ENCODE data around the gene KAT14. TPM values are rescaled to one million over a fixed set of nuclear protein-coding genes. Genes with fewer than 3 reads are reported as not detected.
"Not testable (repeated sequence)": the region's sequence is repeated elsewhere in the genome, so short reads cannot be mapped to it uniquely, and the experiment has no call there.

Gene KAT14
- polyA plus RNA-seq, 3 donors = 27.5 to 34.3 (median 31.8) TPM

DNA sequence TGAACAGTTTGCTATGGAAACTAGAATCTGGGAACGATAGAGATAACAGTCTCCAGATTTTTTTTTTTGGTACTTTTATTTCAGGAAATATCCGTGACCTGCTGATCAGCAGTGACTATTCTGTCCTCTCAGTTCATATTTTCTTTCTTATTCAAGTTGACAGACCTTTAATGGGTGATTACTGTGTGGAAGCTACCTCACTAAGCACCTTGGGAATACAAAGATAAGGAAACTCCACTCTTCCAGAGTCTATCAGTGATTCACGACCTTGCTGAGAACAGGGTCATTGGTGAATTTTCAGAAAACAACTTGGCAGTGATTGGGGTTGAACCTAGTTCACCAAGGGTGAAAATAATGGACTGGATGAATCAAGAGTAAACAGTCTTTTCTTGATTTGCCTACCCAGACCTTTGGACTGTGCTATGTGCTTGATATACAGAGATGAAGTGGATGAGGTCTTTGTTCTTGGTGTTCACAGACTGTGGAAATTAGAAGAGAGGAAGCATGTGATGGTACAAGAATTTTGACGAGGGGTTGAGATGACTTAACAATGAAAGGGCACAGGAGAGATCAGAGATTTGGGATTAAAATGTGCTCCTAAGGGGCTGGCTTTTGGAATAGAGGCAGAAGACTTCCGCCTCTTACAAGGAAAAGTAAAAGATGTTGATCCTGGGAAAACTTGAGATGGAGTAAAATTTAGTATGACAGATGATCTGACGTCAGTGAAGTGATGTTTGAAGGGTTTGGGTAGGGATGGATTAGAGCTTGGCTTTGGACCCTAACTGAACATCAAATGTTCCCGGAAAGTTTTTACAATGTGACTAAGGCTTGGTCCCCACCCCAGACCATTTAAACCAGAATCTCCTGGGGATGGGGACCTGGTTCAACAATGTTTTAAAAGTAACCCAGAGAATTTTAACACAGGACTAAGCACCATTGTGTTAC lies 1.2 kb downstream of the KAT14 start:
- DNase-seq (ENCODE audit: extremely low read depth in 1 of 11, low read depth in 9 of 11, low spot score in 4 of 11) = no peak

DNA sequence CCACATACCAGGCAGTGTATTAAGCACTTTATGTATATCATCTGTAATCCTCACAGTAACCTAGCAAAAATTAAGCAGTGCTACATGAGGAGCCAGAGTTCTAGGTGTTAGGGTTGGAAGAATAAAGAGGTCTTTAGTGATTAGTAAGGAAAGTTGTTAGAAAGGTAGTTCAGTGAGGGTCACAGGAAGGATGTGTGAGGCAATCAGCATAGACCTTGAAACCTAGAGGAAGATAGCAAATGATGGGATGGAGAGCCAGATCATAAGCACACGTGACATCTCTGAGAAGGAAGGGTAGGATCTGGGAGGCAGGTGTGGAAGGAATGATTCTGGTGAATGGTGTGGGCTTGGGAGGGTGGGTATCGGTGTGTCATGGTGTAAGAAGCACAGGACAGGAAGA lies 2.2 kb downstream of the KAT14 start:
- no peak for DNase-seq (ENCODE audit: extremely low read depth in 1 of 11, low read depth in 9 of 11, low spot score in 4 of 11)

DNA sequence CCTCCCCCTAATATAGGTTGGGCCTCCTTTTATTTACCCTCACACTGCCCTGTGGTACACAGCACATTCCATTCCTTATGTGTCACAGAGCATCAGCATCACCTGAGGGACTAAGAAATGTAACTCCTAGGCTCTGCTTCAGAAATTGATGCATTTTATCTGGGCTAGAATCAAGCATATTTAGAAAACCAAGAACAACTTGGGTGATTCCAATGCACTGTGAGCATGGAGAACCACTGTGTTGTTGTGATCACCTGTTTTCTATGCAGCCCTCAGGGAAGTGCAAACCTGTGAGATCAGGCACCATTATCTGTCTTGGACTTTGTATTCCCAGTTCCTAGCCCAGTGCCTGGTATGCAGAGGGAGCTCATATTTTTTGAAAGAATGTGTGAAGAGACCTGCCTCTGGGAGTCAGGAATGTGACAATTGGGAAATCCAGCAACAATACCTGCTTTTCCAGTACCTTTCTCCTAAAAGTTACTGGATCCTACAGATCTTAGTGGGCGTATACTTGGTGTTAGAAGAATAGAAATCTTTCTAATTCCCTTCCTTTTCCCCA lies 7.0 kb downstream of the KAT14 start:
- no peak for DNase-seq (ENCODE audit: extremely low read depth in 1 of 11, low read depth in 9 of 11, low spot score in 4 of 11)

DNA sequence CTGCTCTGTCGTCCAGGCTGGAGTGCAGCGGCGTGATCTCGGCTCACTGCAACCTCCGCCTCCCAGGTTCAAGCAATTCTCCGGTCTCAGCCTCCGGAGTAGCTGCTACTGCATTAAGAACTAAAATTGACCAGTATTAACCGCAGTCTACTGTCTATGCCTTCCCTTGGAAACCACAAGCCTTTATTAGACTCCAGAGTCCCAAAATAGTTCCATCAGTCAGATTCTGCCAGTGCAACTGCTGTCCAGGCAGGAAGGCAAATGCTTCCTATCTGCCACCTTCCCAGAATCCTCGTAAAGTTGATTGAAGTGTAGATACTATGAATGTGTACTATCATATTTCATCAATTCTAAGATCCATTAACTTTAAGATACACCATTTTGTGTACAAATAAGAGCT lies 16.7 kb downstream of the KAT14 start:
- DNase-seq (ENCODE audit: extremely low read depth in 1 of 11, low read depth in 9 of 11, low spot score in 4 of 11) = no peak

DNA sequence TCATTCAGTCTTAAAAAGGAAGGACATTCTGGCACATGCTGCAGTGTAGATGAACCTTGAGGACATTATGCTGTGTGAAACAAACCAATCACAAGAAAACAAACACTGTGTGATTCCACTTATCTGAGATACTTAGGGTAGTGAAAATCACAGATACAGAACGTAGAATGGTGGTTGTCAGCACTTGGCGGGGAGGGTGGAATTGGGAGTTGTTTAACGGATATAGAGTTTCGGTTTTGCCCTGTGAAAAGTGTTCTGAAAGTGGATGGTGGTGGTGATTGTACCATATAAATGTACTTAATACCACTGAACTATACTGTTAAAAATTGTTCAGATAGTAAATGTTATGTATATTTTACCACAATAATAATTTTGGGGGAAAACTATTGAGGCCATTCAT lies 18.4 kb downstream of the KAT14 start:
- DNase-seq (ENCODE audit: extremely low read depth in 1 of 11, low read depth in 9 of 11, low spot score in 4 of 11) = no peak

DNA sequence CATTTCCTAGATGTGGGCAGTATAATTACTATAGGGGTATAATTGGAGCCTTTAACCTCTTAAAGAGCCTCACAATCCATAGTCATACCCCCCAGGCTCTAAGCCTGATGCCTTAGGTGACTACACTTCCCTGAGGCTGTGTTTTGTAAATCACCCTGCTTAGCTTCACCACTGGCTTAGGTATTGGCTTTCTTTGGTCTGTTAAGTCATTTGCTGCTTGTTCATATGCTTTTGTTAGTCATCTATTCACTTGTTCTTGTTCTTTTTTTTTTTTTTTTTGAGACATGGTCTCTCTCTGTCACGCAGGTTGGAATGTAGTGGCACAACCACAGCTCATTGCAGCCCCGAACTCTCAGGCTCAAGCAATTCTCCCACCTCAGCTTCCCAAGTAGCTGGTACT lies 26.7 kb downstream of the KAT14 start:
- DNase-seq (ENCODE audit: extremely low read depth in 1 of 11, low read depth in 9 of 11, low spot score in 4 of 11) = no peak

DNA sequence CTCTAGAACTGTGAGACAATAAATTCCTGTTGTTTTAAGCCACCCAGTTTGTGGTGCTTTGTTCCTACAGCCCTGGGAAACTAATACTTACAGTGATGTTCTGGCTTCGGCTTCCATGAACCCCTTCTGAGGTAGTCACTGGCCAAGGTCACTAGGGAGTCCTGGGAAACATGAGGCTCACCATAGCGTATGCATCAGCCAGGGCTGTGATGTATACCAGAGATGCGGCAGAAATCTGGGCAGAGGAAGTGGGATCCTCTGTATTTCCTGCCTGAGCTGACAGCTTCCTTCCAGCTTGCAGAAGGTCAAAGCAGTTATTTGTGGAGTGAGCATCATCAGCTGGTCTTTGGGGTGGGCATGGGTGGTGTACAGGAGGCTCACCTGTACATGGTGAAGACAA lies 27.9 kb downstream of the KAT14 start:
- no peak for DNase-seq (ENCODE audit: extremely low read depth in 1 of 11, low read depth in 9 of 11, low spot score in 4 of 11)

DNA sequence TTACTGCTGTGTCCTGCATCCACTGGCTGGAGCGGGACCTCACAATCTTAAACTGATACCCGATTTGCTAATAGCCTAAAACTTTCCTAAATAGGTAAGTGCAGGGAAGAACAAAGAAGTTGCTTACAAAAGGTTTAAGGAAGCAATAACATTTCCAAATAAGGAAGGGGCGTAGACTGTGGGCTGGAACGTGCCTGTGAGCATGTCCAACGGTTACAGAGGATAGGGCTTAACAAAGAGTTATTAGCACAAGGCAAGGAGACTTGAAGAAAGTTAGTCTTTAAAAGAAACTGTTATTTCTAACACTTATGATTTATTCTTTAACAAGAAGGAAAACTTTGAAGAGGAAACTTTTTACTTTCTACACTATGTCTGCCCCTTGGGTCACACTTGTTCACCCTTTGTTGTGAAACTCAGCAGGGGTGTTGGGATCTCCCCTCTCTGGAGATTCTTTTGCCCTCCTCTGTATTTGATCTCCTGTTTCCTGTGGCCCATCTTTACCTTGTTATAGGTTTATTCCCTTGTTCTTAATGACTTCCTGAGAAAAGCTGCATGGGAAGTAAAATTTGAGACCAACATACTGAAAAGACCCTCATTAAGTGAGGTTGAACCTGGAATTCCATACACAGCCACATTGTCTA lies 28.7 kb downstream of the KAT14 start:
- no peak for DNase-seq (ENCODE audit: extremely low read depth in 1 of 11, low read depth in 9 of 11, low spot score in 4 of 11)

DNA sequence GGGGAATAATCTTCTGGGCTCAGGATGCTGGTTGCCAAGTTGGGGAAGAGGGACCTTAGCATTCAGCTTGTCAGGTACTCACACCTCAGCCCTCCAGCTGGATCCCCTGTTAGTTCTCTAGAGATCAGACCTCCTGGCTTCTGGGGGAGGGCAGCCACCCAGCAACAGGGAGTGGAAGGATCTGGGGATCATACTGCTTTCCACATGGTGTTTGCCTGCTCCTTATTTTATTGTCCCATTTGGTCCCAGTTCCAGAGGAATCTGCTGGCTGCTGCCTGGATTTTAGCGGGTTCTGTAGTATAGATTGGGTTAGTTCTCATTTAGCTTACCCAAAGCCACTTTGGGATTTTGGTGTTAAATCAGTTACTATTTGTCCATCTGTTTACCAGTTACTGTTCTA lies 29.3 kb downstream of the KAT14 start:
- no peak for DNase-seq (ENCODE audit: extremely low read depth in 1 of 11, low read depth in 9 of 11, low spot score in 4 of 11)

DNA sequence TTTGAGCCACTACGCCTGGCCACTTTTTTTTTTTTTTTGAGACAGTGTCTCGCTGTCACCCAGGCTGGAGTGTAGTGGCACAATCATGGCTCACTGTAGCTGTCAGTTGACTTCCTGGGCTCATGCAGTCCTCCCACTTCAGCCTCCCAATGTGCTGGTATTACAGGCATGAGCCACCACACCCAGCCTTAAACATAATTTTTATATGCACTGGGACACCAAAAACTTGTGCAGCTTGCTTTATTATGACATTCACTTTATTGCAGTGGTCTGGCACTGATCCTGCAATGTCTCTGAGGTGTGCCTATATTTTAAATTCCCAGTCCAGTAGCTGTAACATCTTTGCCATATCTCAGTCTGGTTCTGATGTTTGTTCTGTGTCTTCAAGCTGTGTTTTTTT lies 34.7 kb downstream of the KAT14 start:
- no peak for DNase-seq (ENCODE audit: extremely low read depth in 1 of 11, low read depth in 9 of 11, low spot score in 4 of 11)

DNA sequence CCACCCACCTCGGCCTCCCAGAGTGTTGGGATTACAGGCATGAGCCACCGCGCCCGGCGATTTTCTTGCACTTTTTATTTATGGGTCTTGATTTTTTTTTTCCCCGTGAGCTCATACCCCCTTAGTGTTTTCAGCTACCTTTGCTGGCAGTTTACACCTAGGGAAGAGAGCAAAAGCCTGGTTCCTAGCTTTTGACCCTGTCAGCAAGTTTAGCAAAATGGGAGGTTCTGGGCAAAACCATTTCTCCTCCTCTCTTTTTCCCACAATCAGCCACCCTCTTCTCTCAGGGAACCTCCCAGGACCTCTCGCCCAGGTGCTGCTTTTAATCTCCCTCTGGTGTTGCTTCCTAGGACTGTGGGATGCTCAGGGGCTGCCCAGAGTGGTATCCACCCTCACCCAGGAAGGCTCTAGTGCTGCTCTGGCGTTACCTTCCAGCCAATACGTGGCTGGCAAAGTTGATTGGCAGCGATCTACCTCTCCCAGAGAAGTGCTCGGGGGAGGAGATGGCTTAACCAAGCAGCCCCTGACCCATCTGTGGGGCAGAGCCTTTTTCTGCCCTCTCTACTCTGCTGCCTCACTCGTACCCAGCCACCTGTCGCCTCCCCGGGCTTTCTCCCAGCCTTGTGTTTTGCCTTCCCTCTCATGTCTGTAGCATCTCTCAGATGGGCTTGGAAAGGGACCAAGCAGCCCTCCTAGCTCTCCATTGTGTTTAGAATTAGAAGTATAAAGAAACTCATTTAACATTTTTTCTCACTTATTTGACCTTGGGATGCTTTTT lies 37.4 kb downstream of the KAT14 start:
- no peak for DNase-seq (ENCODE audit: extremely low read depth in 1 of 11, low read depth in 9 of 11, low spot score in 4 of 11)

DNA sequence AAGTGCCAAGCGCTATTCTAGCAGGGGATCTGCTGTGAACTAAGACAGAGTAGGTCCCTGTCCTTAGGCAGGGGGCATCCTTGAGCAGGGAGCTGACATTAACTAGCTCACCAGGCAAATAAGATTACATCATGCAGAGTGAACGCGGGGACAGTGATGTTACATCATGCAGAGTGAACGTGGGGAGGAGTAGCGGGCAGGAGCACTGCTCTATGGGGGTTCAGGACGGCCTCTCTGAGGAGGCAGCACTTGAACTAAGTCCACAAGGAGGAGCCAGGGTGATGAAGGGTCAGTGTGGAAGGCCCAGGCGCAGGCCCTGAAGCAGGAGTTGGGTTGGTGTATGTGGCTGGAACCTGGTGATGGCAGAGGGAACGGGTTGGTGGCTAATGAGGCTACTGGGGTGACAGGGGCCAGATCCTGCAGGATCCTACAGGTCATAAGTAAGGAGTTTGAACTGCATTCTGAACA lies 38.7 kb downstream of the KAT14 start:
- DNase-seq (ENCODE audit: extremely low read depth in 1 of 11, low read depth in 9 of 11, low spot score in 4 of 11) = no peak

DNA sequence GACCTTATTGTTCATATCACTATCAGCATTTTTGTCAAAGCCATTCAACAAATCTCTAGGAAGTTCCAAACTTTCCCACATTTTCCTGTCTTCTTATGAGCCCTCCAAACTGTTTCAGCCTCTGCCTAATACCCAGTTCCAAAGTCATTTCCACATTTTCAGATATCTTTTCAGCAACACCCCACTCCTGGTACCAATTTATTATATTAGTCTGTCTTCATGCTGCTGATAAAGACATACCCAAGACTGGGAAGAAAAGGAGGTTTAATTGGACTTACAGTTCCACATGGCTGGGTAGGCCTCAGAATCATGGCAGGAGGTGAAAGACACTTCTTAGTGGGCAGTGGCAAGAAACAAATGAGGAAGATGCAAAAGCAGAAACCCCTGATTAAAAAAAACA lies 42.7 kb downstream of the KAT14 start:
- not testable (repeated sequence) for DNase-seq (ENCODE audit: extremely low read depth in 1 of 11, low read depth in 9 of 11, low spot score in 4 of 11)

DNA sequence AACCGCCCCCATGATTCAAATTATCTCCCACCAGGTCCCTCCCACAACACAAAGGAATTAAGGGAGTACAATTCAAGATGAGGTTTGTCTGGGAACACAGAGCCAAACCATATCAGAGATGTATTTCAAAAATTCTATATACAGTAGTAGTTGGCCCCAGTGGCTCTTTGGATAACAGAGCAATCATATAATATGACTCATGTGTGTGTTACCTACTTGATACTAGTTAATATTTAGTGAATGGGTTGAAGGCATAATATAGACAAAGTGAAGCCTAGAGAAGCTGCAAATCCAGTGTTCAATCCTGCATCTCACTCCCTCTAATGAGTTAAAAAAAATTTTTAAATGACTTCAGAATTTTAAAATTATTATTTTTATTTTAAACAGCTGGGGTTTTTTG lies 43.2 kb downstream of the KAT14 start:
- no peak for DNase-seq (ENCODE audit: extremely low read depth in 1 of 11, low read depth in 9 of 11, low spot score in 4 of 11)

DNA sequence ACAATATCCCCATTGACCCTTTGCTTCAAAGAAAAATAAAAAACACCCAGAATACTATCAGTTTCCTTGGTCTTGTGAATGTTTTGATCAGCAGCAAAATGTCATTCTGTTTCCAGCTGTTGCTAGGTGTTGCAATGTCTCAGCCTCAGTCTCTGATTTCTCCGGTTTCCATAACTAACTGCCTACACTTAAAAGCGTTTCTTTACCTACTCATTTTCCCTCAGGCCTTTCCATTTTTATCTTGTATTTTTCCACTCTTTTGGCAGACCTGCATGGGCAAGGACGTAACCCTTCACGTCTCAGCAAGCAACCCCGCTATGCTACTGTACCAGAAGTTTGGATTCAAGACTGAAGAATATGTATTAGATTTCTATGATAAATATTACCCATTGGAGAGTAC lies 49.4 kb downstream of the KAT14 start:
- DNase-seq (ENCODE audit: extremely low read depth in 1 of 11, low read depth in 9 of 11, low spot score in 4 of 11) = no peak

DNA sequence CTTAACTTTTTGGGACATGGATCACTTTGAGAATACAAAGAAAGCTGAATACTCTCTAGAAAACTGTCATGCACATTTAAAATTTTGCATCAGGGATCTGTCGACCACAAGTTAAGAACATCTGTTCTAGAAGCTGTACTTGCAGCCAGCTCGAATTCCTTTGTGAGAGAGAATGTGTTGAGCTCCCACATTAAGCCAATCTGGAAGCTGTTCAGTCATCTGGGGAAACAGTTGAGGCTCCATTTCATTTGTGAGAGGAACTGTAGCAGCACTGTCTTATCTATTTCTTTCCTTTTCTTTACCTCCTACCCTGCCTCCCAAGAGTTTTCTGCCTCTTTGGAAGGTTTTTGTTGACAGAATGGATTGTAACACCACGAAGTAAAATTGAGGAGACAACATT lies 50.8 kb downstream of the KAT14 start:
- DNase-seq (ENCODE audit: extremely low read depth in 1 of 11, low read depth in 9 of 11, low spot score in 4 of 11) = no peak

DNA sequence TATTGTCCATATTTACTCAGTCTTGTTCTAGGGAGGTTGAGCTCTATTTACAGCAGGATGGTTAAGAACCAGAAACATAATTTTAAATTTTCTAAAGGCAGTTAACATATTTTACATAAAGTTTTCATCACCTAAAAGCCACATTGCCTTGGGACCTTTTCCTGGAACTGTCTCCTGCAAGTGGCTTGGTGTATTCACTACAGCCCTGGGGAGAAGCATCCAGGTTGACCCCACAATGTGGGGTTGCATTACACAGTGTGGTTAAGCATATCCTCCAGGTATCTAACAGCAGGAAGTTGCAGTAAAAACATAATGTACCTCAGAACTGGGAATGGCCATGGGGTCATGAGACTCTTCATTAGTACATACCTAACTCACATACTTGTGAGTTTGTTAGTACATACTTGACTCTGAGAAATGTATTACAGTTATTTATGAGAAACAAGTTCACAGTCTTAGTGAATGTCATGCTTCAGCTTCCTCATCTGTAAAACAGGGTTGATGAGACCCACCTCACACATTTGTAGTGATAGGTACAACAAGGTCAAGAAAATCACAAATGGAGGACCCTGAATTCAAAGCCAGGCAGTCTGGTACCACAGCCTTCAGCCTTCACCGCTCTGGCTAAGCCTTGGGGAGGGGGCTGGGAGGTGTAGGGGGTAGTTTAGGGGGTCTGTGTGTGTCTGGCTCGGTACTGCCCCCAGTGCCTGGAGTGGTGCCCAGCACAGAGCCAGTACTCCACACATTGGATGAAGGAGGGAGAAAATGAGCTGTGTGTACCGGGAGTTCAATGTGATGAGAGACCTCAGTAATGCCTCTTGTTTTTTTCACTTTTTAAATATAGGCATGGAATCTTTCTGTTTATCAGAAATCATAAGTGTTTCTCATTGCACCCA lies 52.9 kb downstream of the KAT14 start:
- no peak for DNase-seq (ENCODE audit: extremely low read depth in 1 of 11, low read depth in 9 of 11, low spot score in 4 of 11)

DNA sequence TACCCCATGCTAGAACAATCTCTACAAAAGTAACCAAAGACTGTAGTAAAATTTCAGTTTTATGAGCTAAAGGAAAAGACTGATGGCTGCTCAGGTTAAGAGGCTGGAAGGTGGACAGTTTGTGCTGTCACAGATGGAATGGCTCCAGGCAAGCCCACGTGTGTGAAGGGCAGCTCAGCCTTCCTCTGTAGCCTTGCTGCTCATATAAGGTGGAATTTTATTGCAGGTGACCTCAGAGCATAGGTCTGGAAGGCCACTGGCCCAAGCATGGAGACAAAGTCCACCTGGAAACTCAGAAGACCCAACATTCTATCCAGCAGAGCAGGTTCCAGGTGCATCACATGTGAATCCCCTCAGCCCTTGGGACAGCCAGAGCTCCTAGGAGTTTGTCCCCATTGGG lies 53.6 kb downstream of the KAT14 start:
- peak in 10 of 11 donors; percentile 13 to 55 (median 36) for DNase-seq (ENCODE audit: extremely low read depth in 1 of 11, low read depth in 9 of 11, low spot score in 4 of 11)

Data from renal cortex interstitium (tissue), 11 donors.